Loucy (cell line): ENCODE results near the gene CCDC66.

Experiments
- EZH2phosphoT487 ChIP-seq: fragments of 200-600 bp; IDR thresholded peaks from 2 replicates; pipeline ENCODE4 v1.6.1; 2018; ENCODE audit warnings: antibody characterized with exemption, mild to moderate bottlenecking, moderate library complexity, borderline replicate concordance
- TF ChIP-seq, protein P1 (sequence below): fragments of 200-600 bp; sonication (generic); conservative IDR thresholded peaks from 2 replicates; pipeline ENCODE4 v1.5.1; 2014; ENCODE audit warnings: mild to moderate bottlenecking, antibody characterized with exemption, low read length

- TF ChIP-seq, protein P1, sequence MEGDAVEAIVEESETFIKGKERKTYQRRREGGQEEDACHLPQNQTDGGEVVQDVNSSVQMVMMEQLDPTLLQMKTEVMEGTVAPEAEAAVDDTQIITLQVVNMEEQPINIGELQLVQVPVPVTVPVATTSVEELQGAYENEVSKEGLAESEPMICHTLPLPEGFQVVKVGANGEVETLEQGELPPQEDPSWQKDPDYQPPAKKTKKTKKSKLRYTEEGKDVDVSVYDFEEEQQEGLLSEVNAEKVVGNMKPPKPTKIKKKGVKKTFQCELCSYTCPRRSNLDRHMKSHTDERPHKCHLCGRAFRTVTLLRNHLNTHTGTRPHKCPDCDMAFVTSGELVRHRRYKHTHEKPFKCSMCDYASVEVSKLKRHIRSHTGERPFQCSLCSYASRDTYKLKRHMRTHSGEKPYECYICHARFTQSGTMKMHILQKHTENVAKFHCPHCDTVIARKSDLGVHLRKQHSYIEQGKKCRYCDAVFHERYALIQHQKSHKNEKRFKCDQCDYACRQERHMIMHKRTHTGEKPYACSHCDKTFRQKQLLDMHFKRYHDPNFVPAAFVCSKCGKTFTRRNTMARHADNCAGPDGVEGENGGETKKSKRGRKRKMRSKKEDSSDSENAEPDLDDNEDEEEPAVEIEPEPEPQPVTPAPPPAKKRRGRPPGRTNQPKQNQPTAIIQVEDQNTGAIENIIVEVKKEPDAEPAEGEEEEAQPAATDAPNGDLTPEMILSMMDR = no peak
- no peak for TF ChIP-seq EZH2phosphoT487
Measured at GRCh38 chr3:56593455-56594158, 36.6 kb downstream of the CCDC66 start.
